ENCODE measurements around the gene AHRR. TPM values are rescaled to one million over a fixed set of nuclear protein-coding genes. Genes with fewer than 3 reads are reported as not detected.

The AHRR gene
- total RNA-seq, 1 donor: 22.5 TPM

DNA sequence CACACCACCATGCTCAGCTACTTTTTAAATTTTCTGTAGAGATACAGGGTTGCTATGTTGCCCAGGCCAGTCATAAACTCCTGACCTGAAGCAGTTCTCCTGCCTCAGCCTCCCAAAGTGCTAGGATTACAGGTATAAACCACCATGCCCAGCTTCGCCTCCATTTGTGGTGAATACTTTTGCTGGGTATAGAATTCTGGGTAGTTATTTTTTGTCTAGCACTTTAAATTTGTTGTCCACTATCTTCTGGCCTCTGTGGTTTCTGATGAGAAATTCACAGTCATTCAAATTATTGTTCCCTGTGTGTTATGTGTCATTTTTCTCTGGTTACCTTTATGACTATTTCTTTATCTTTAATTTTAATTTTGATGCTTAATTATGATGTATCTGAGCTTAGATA is 63.8 kb downstream of the AHRR start:
- no peak for TF ChIP-seq CTCF (IDR thresholded peaks at IDR 0.05; ENCODE audit: insufficient read depth, low read depth, low read length)
- DNase-seq (ENCODE audit: low read depth): no peak
- H3K4me3 ChIP-seq (ENCODE audit: low read depth, low read length): no peak overlapping the region

DNA sequence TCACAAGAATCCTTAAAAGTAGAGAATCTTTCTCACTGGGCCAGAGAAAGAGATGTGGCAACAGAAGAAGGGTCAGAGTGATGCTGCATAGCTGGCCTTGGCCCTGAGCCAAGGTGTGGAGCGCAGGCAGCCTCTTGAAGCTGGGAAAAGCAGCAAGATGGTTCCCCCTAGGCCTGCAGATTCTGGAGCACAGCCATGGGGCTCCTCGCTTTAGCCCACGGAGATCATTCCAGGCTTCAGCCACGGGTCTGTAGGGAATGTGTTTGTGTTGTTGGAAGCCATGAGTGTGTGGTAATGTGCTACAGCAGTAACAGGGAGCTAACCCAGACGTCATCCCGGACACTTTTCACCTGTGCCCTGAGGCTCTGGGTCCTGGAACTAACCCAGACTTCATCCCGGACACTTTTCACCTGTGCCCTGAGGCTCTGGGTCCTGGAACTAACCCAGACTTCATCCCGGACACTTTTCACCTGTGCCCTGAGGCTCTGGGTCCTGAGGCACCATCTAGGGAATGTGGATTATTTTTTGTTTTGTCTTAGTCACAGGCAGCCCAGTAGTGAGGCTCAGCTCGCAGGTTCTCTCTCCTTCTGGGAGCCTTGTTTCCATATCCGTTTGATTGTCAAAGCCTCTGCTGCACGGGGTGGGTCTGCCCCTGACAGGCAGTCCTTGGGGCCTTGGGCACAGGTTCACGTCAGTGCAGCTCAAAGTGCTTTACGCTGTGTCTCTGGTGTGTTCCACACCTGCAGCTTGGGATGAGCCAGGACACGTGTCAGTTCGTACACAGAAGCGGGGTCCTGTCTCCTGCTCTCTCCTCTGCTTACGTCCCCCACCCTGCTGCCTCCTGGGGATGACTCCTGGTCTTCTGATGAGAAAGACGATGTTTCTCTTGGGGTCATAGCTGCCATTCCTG is 65.2 kb downstream of the AHRR start:
- TF ChIP-seq CTCF (IDR thresholded peaks at IDR 0.05; ENCODE audit: insufficient read depth, low read depth, low read length): no peak
- no peak overlapping the region for H3K4me3 ChIP-seq (ENCODE audit: low read depth, low read length)
- peak; percentile 67 for DNase-seq (ENCODE audit: low read depth)

GRCh38 chr5:387491-388265 is 66.2 kb downstream of the AHRR start:
- no peak for TF ChIP-seq CTCF (IDR thresholded peaks at IDR 0.05; ENCODE audit: insufficient read depth, low read depth, low read length)
- DNase-seq (ENCODE audit: low read depth): no peak

GRCh38 chr5:388266-389196 is 67.0 kb downstream of the AHRR start:
- TF ChIP-seq CTCF (IDR thresholded peaks at IDR 0.05; ENCODE audit: insufficient read depth, low read depth, low read length): no peak
- DNase-seq (ENCODE audit: low read depth): no peak
- H3K4me3 ChIP-seq (ENCODE audit: low read depth, low read length): no peak overlapping the region

More at GRCh38 chr5:387491-388265, 66.2 kb downstream of the AHRR start:
- no peak overlapping the region for H3K4me3 ChIP-seq (ENCODE audit: low read depth, low read length)

GRCh38 chr5:389197-389821 is 67.8 kb downstream of the AHRR start:
- TF ChIP-seq CTCF (IDR thresholded peaks at IDR 0.05; ENCODE audit: insufficient read depth, low read depth, low read length): no peak
- no peak for DNase-seq (ENCODE audit: low read depth)
- H3K4me3 ChIP-seq (ENCODE audit: low read depth, low read length): no peak overlapping the region

All from fibroblast of villous mesenchyme (primary cell).